HL-60 (cell line): ENCODE data around the gene NIT1.

Experiments
- DNase-seq, 2 experiments: peaks; one replicate each; pipeline ENCODE4 v3.0.0-alpha.2; 2010 to 2020; ENCODE audit warnings: low read depth in 1 of 2, low spot score in 1 of 2
- H3K27ac ChIP-seq: fragments of 250-450 bp; sonication (Bioruptor Pico); replicated peaks from 2 replicates; pipeline ENCODE4 v1.5.1; 2020; ENCODE audit warnings: mild to moderate bottlenecking, moderate library complexity
- H3K27me3 ChIP-seq: fragments of 250-450 bp; sonication (Bioruptor Pico); 2 replicates; pipeline ENCODE4 v1.5.1; 2021; ENCODE audit warnings: mild to moderate bottlenecking, moderate library complexity; ENCODE audit not compliant: insufficient read depth, poor library complexity, severe bottlenecking
- H3K4me3 ChIP-seq: replicated peaks from 2 replicates; pipeline ENCODE4 v1.5.1; 2011; ENCODE audit warnings: mild to moderate bottlenecking, control low read depth, low read length; ENCODE audit not compliant: insufficient read depth
- CTCF ChIP-seq: IDR thresholded peaks from one replicate; pipeline ENCODE4 v1.5.1; 2011; ENCODE audit warnings: low read length, control low read depth, inconsistent platforms; ENCODE audit not compliant: insufficient read depth
- GABPA ChIP-seq: IDR thresholded peaks from 2 replicates; pipeline ENCODE4 v1.6.1; 2012; ENCODE audit warnings: low read depth
- POLR2AphosphoS5 ChIP-seq: IDR thresholded peaks from 2 replicates; pipeline ENCODE4 v1.6.1; 2012; ENCODE audit warnings: low read depth
- REST ChIP-seq: IDR thresholded peaks from 2 replicates; pipeline ENCODE4 v1.6.1; 2012; ENCODE audit warnings: low read depth; ENCODE audit not compliant: insufficient replicate concordance
- SPI1 ChIP-seq: IDR thresholded peaks from 2 replicates; pipeline ENCODE4 v1.6.1; 2012; ENCODE audit warnings: low read depth, mild to moderate bottlenecking, borderline replicate concordance

The NIT1 gene

GRCh38 chr1:161076410-161076809, 41.5 kb upstream of the NIT1 start:
- Histone ChIP-seq H3K27ac (no peak overlapping the region), H3K27me3 (no peaks in the 10 kb centered on the region), H3K4me3 (no peak overlapping the region)
- no peak for DNase-seq
- TF ChIP-seq SPI1 (no peak), CTCF (no peak), GABPA (no peak), POLR2AphosphoS5 (no peak), REST (no peak)

- Histone ChIP-seq H3K27me3 (no peaks in the 10 kb centered on the region), H3K27ac (no peak overlapping the region)
Measured at GRCh38 chr1:161077426-161077825, 40.5 kb upstream of the NIT1 start.

More at GRCh38 chr1:161077426-161077825, 40.5 kb upstream of the NIT1 start:
- TF ChIP-seq CTCF (no peak), SPI1 (no peak), POLR2AphosphoS5 (no peak), REST (no peak), GABPA (no peak)
- no peak for DNase-seq
- H3K4me3 ChIP-seq, result no peak overlapping the region
